IMR-90 (cell line): ENCODE results near the gene DPH2. TPM values are rescaled to one million over a fixed set of nuclear protein-coding genes. Genes with fewer than 3 reads are reported as not detected.

Experiments
- ATAC-seq: fragments of 200-7000 bp; cut with Tn5 transposase; 2 replicates; pipeline ENCODE4 v1.9.1; 2020; ENCODE audit warnings: low read depth, mild to moderate bottlenecking, moderate library complexity
- BruUV-seq: library from RNA; stranded (reverse); fragments of 400-500 nt; replicated peaks from 2 replicates; lab custom pipeline; 2021; lab: Mats Ljungman, UMichigan
- CTCF ChIA-PET: fragments of 300-600 bp; formaldehyde crosslinking; extraction: SDS; loops from one replicate; lab custom pipeline; 2021; ENCODE audit warnings: antibody characterized with exemption; lab: Yijun Ruan, JAX
- POLR2A ChIA-PET: fragments of 300-600 bp; sonication (Branson Sonifier 250); formaldehyde crosslinking; loops from one replicate; lab custom pipeline; 2022; ENCODE audit warnings: antibody characterized with exemption; ENCODE audit not compliant: unreplicated experiment; lab: Charles Lee
- DNase-seq: peaks from one replicate; pipeline ENCODE4 v3.0.0; 2013
- H2AFZ ChIP-seq: replicated peaks from 2 replicates; pipeline ENCODE3; 2013; ENCODE audit warnings: low read length, mild to moderate bottlenecking; ENCODE audit not compliant: poor library complexity
- H2AK5ac ChIP-seq: 2 replicates; pipeline ENCODE4 v1.6.1; 2013; ENCODE audit warnings: low read depth, low read length, inconsistent platforms
- H2AK9ac ChIP-seq: replicated peaks from 2 replicates; pipeline ENCODE3; 2013; ENCODE audit warnings: mild to moderate bottlenecking, low read depth, low read length, moderate library complexity; ENCODE audit not compliant: poor library complexity
- H2BK120ac ChIP-seq: 2 replicates; pipeline ENCODE4 v1.6.1; 2013; ENCODE audit warnings: low read depth, low read length, inconsistent platforms
- H2BK15ac ChIP-seq: 3 replicates; pipeline ENCODE4 v1.6.1; 2013; ENCODE audit warnings: low read depth, low read length, inconsistent platforms
- H2BK20ac ChIP-seq: 2 replicates; pipeline ENCODE4 v1.6.1; 2013; ENCODE audit warnings: low read depth, mild to moderate bottlenecking, inconsistent platforms, low read length, moderate library complexity
- H2BK5ac ChIP-seq: 2 replicates; pipeline ENCODE4 v1.6.1; 2013; ENCODE audit warnings: mild to moderate bottlenecking, low read depth, low read length, inconsistent platforms; ENCODE audit not compliant: poor library complexity, severe bottlenecking
- H3K14ac ChIP-seq: replicated peaks from 2 replicates; pipeline ENCODE4 v1.6.1; 2013; ENCODE audit warnings: low read depth, low read length, inconsistent platforms
- H3K18ac ChIP-seq: 2 replicates; pipeline ENCODE4 v1.6.1; 2013; ENCODE audit warnings: low read depth, low read length, control low read depth
- H3K23ac ChIP-seq: 2 replicates; pipeline ENCODE4 v1.6.1; 2013; ENCODE audit warnings: low read depth, low read length, inconsistent platforms
- H3K27ac ChIP-seq: 2 replicates; pipeline ENCODE4 v1.5.1; 2013; ENCODE audit warnings: mild to moderate bottlenecking, control low read depth, low read length; ENCODE audit not compliant: insufficient read depth
- H3K27me3 ChIP-seq: 2 replicates; pipeline ENCODE4 v1.6.1; 2013; ENCODE audit warnings: low read length; ENCODE audit not compliant: control insufficient read depth, insufficient read depth
- H3K36me3 ChIP-seq: 2 replicates; pipeline ENCODE4 v1.6.1; 2013; ENCODE audit warnings: low read length, mixed read lengths; ENCODE audit not compliant: control insufficient read depth, insufficient read depth
- H3K4ac ChIP-seq: 2 replicates; pipeline ENCODE4 v1.6.1; 2013; ENCODE audit warnings: low read depth, low read length, inconsistent platforms
- H3K4me1 ChIP-seq: 2 replicates; pipeline ENCODE4 v1.6.1; 2013; ENCODE audit warnings: low read length, mixed read lengths; ENCODE audit not compliant: control insufficient read depth, insufficient read depth
- H3K4me2 ChIP-seq: 2 replicates; pipeline ENCODE4 v1.6.1; 2013; ENCODE audit warnings: low read depth, mild to moderate bottlenecking, control low read depth, low read length, moderate library complexity
- H3K4me3 ChIP-seq: 2 replicates; pipeline ENCODE4 v1.5.1; 2013; ENCODE audit warnings: low read depth, mild to moderate bottlenecking, control low read depth, low read length, moderate library complexity; ENCODE audit not compliant: insufficient read depth
- H3K56ac ChIP-seq: 2 replicates; pipeline ENCODE4 v1.6.1; 2013; ENCODE audit warnings: low read length, inconsistent platforms; ENCODE audit not compliant: insufficient read depth; ENCODE audit errors: extremely low read depth
- H3K79me1 ChIP-seq, 2 experiments: 2 replicates each; pipeline ENCODE4 v1.6.1; 2013; ENCODE audit warnings: low read length in 2 of 2, inconsistent platforms in 1 of 2, low read depth in 1 of 2
- H3K9ac ChIP-seq: 2 replicates; pipeline ENCODE4 v1.6.1; 2013; ENCODE audit warnings: low read depth, low read length, control low read depth
- H3K9me1 ChIP-seq: 2 replicates; pipeline ENCODE4 v1.6.1; 2013; ENCODE audit warnings: low read length, inconsistent platforms; ENCODE audit not compliant: insufficient read depth
- H3K9me3 ChIP-seq: 2 replicates; pipeline ENCODE4 v1.6.1; 2013; ENCODE audit warnings: low read length; ENCODE audit not compliant: control insufficient read depth, insufficient read depth
- H4K20me1 ChIP-seq: 2 replicates; pipeline ENCODE4 v1.6.1; 2013; ENCODE audit warnings: low read length, inconsistent platforms; ENCODE audit not compliant: insufficient read depth
- H4K5ac ChIP-seq: 2 replicates; pipeline ENCODE4 v1.6.1; 2013; ENCODE audit warnings: mild to moderate bottlenecking, low read depth, low read length, control low read depth
- H4K8ac ChIP-seq, 2 experiments: 2 replicates each; pipeline ENCODE4 v1.6.1; 2013; ENCODE audit warnings: low read depth in 2 of 2, low read length in 2 of 2, control low read depth in 1 of 2, inconsistent platforms in 1 of 2
- H4K91ac ChIP-seq: 2 replicates; pipeline ENCODE4 v1.6.1; 2013; ENCODE audit warnings: low read depth, low read length, inconsistent platforms; ENCODE audit not compliant: insufficient read depth
- BHLHE40 ChIP-seq: fragments of 150-350 bp; IDR thresholded peaks from 2 replicates; pipeline ENCODE4 v1.6.1; 2016; ENCODE audit warnings: mild to moderate bottlenecking, low read depth, low read length
- CEBPB ChIP-seq: IDR thresholded peaks from 2 replicates; pipeline ENCODE4 v1.6.1; 2012; ENCODE audit warnings: low read depth, low read length, improper control_type of control experiment
- CHD1 ChIP-seq: IDR thresholded peaks from 2 replicates; pipeline ENCODE4 v1.6.1; 2012; ENCODE audit warnings: low read depth, low read length, improper control_type of control experiment
- MAFK ChIP-seq: IDR thresholded peaks from 2 replicates; pipeline ENCODE4 v1.6.1; 2012; ENCODE audit warnings: low read depth, low read length, improper control_type of control experiment
- MAZ ChIP-seq: IDR thresholded peaks from 2 replicates; pipeline ENCODE4 v1.6.1; 2012; ENCODE audit warnings: low read depth, mild to moderate bottlenecking, low read length, improper control_type of control experiment, moderate library complexity, borderline replicate concordance
- MXI1 ChIP-seq: IDR thresholded peaks from 2 replicates; pipeline ENCODE4 v1.6.1; 2012; ENCODE audit warnings: low read depth, mild to moderate bottlenecking, low read length, moderate library complexity, borderline replicate concordance
- NFE2L2 ChIP-seq: fragments of 150-350 bp; IDR thresholded peaks from 2 replicates; pipeline ENCODE4 v1.6.1; 2016; ENCODE audit warnings: low read depth, mild to moderate bottlenecking, low read length
- POLR2A ChIP-seq: IDR thresholded peaks from 2 replicates; pipeline ENCODE4 v1.6.1; 2012; ENCODE audit warnings: mild to moderate bottlenecking, low read depth, low read length
- RFX5 ChIP-seq: IDR thresholded peaks from 2 replicates; pipeline ENCODE4 v1.8.0; 2012; ENCODE audit warnings: low read depth, mild to moderate bottlenecking, low read length, moderate library complexity
- SMC3 ChIP-seq: fragments of 150-350 bp; IDR thresholded peaks from 2 replicates; pipeline ENCODE4 v1.6.1; 2016; ENCODE audit warnings: low read depth, mild to moderate bottlenecking, antibody characterized with exemption, low read length, moderate library complexity
- WGBS, 2 experiments: methylation state at CpG; one replicate each; pipeline versions ENCODE4 v1.1.5 to v1.1.7; 2013; ENCODE audit warnings: missing lambda C conversion rate in 2 of 2; ENCODE audit not compliant: insufficient read length in 1 of 2; ENCODE audit errors: extremely low coverage in 2 of 2; 5-methylcytosine and 5-hydroxymethylcytosine counted together
- dilution Hi-C: fragments of 300-500 bp; cut with HindIII; formaldehyde crosslinking; loops from one replicate; pipeline ENCODE4 v1.14.3; 2018; ENCODE audit warnings: low sequenced_read_pairs; ENCODE audit not compliant: unreplicated experiment
- in situ Hi-C: fragments of 300-500 bp; cut with MboI; formaldehyde crosslinking; loops from 3 replicates; pipeline ENCODE4 v1.14.3; 2019; ENCODE audit warnings: low sequenced_read_pairs, inconsistent platforms, mixed read lengths
- intact Hi-C: fragments of 100-400 bp; cut with micrococcal nuclease; formaldehyde crosslinking; loops from 2 replicates; pipeline ENCODE4 v1.10.0; 2022
- polyA plus RNA-seq, 3 experiments: library from polyadenylated mRNA; depleted of rRNA; stranded (reverse); fragments of >200 nt; gene quantifications; 2 replicates each; pipeline ENCODE4 v1.2.3, GENCODE V29; 2012; ENCODE audit warnings: low replicate concordance in 1 of 3
- total RNA-seq: library from RNA; depleted of rRNA; stranded (reverse); fragments of >200 nt; gene quantifications from 2 replicates; pipeline ENCODE4 v1.2.3, GENCODE V29; 2012
- TF ChIP-seq, protein P1 (sequence below): conservative IDR thresholded peaks from 2 replicates; pipeline ENCODE4 v1.5.1; 2012; ENCODE audit warnings: mild to moderate bottlenecking, low read depth, low read length, improper control_type of control experiment
- TF ChIP-seq, protein P2 (sequence below): fragments of 150-350 bp; IDR thresholded peaks from 2 replicates; pipeline ENCODE4 v1.6.1; 2017; ENCODE audit warnings: mild to moderate bottlenecking, antibody characterized with exemption, low read length, low read depth

DPH2 gene
- total and polyA plus RNA-seq, 2 of the 4 experiments (the other 2 are of a cell fraction) = 21.0 to 32.2 TPM

DNA sequence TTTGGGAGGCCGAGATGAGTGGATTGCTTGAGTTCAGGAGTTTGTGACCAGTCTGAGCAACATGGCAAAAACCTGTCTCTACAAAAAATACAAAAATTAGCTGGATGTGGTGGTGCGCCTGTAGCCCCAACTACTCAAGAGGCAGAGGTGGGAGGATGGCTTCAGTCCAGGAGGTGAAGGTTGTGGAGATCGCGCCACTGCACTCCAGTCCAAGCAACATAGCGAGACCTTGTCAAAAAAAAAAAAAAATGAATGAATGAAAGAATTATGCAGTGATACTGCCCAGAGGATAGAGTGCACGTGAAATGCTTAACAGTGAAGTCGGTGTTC lies 429 bp upstream of the DPH2 start:
- Histone ChIP-seq H2BK20ac (no peak overlapping the region), H3K27me3 (no peaks in the 10 kb centered on the region), H2BK15ac (no peak overlapping the region), H2AFZ (peak overlapping the region; percentile 53), H3K4ac (no peak overlapping the region), H3K79me1 (peaks cover 13 to 17% of the 10 kb centered on the region in 2 experiments; a peak in 3 of 4 replicates), H4K20me1 (no peaks in the 10 kb centered on the region), H2BK5ac (no peak overlapping the region), H3K9me3 (no peaks in the 10 kb centered on the region), H3K4me3 (peak overlapping the region; percentile 11; the same call in 1 of the 2 replicates), H4K5ac (no peak overlapping the region), H3K4me2 (peak overlapping the region; percentile 75), H3K9ac (no peak overlapping the region), H2AK5ac (no peak overlapping the region), H3K23ac (no peak overlapping the region), H3K18ac (no peak overlapping the region), H3K56ac (no peak overlapping the region), H3K9me1 (peaks cover 13% of the 10 kb centered on the region), H3K4me1 (0 out of 2 replicates have a peak, but pooled peaks cover 2% of the 10 kb centered on the region), H2BK120ac (no peak overlapping the region), H2AK9ac (no peak overlapping the region), H3K36me3 (peaks cover 15% of the 10 kb centered on the region), H3K27ac (no peak overlapping the region), H4K8ac (no peak overlapping the region), H3K14ac (no peak overlapping the region), H4K91ac (no peak overlapping the region)
- CTCF ChIA-PET = interaction anchor here (1.4 kb wide), 1 partner anchor 24 kb away, joined by 4 read pairs; no protein-coding TSS in a partner anchor
- WGBS, 2 experiments = 55% methylated on average over 5 of the region's 7 CpGs; no CpG with 5 or more reads in 1 of the 2 experiments
- in situ Hi-C loops = loop anchor here (25.0 kb wide), 1 partner anchor 432 kb away; the partner anchor contains the start of gene PTPRF
- intact Hi-C loops = loop anchor here (2.0 kb wide), 1 partner anchor 23 kb away; the partner anchor contains the start of gene IPO13
- ATAC-seq = no peak
- POLR2A ChIA-PET = no interaction called here
- BruUV-seq = no TSS peak
- dilution Hi-C loops = no loop called here
- TF ChIP-seq CHD1 (no peak), POLR2A (no peak), NFE2L2 (no peak), MAFK (no peak), CEBPB (no peak), BHLHE40 (no peak), MAZ (no peak), RFX5 (no peak), MXI1 (no peak), SMC3 (no peak)
- TF ChIP-seq, protein P1, sequence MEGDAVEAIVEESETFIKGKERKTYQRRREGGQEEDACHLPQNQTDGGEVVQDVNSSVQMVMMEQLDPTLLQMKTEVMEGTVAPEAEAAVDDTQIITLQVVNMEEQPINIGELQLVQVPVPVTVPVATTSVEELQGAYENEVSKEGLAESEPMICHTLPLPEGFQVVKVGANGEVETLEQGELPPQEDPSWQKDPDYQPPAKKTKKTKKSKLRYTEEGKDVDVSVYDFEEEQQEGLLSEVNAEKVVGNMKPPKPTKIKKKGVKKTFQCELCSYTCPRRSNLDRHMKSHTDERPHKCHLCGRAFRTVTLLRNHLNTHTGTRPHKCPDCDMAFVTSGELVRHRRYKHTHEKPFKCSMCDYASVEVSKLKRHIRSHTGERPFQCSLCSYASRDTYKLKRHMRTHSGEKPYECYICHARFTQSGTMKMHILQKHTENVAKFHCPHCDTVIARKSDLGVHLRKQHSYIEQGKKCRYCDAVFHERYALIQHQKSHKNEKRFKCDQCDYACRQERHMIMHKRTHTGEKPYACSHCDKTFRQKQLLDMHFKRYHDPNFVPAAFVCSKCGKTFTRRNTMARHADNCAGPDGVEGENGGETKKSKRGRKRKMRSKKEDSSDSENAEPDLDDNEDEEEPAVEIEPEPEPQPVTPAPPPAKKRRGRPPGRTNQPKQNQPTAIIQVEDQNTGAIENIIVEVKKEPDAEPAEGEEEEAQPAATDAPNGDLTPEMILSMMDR = no peak
- TF ChIP-seq, protein P2, sequence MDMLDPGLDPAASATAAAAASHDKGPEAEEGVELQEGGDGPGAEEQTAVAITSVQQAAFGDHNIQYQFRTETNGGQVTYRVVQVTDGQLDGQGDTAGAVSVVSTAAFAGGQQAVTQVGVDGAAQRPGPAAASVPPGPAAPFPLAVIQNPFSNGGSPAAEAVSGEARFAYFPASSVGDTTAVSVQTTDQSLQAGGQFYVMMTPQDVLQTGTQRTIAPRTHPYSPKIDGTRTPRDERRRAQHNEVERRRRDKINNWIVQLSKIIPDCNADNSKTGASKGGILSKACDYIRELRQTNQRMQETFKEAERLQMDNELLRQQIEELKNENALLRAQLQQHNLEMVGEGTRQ = no peak
- no peak for DNase-seq
